Right lobe of liver (tissue), 6 donors: Measurements from ENCODE around the gene NECAP2. TPM values are rescaled to one million over a fixed set of nuclear protein-coding genes. Genes with fewer than 3 reads are reported as not detected.

Experiments
- ATAC-seq, 4 donors: fragments of 200-7000 bp; cut with Tn5 transposase; one replicate each; pipeline ENCODE4 v1.9.1; 2020; ENCODE audit warnings: mild to moderate bottlenecking in 4 of 4, moderate library complexity in 4 of 4
- DNase-seq, 3 donors: peaks; one replicate each; pipeline ENCODE4 v3.0.0-alpha.2; 2020
- H3K27ac ChIP-seq, 3 donors: fragments of 200-600 bp; one replicate each; pipeline ENCODE4 v1.8.0; 2022
- H3K27me3 ChIP-seq, 2 donors: fragments of 200-600 bp; one replicate each; pipeline ENCODE4 v1.8.0; 2022
- H3K36me3 ChIP-seq, 4 donors: fragments of 200-600 bp; sonication (generic) in 1 of 4; one replicate each; pipeline versions ENCODE4 v1.5.1 to v1.8.0; 2017 to 2022; ENCODE audit warnings: control low read depth in 1 of 4
- H3K4me1 ChIP-seq, 4 donors: fragments of 200-600 bp; sonication (generic) in 1 of 4; one replicate each; pipeline versions ENCODE4 v1.5.1 to v1.8.0; 2017 to 2022; ENCODE audit warnings: control low read depth in 1 of 4
- H3K4me3 ChIP-seq, 3 donors: fragments of 200-600 bp; one replicate each; pipeline ENCODE4 v1.8.0; 2022
- H3K9me3 ChIP-seq, 4 donors: fragments of 200-600 bp; sonication (generic) in 1 of 4; one replicate each; pipeline versions ENCODE4 v1.5.1 to v1.8.0; 2017 to 2022; ENCODE audit warnings: control low read depth in 1 of 4
- POLR2A ChIP-seq: fragments of 450-650 bp; IDR thresholded peaks from one replicate; pipeline ENCODE4 v1.6.1; 2017; ENCODE audit warnings: antibody characterized with exemption, mild to moderate bottlenecking
- WGBS: methylation state at CpG from one replicate; pipeline ENCODE4 v1.1.6; 2018; ENCODE audit warnings: low coverage, low lambda C conversion rate; ENCODE audit not compliant: insufficient coverage; ENCODE audit errors: missing lambda C conversion rate; 5-methylcytosine and 5-hydroxymethylcytosine counted together
- intact Hi-C, 2 donors: fragments of 100-400 bp; cut with DNase I; formaldehyde crosslinking; loops; one replicate each; pipeline versions ENCODE4 v1.11.2 to v1.14.1; 2022
- total RNA-seq, 6 experiments: library from RNA; depleted of rRNA in 2 of 6; stranded (reverse); fragments of >200 nt in 2 of 6; fragmentation: NEBNext Ultra II Directional in 3 of 6; extraction: Animal tissue kit (Norgen Biotek cat#: 25700) in 3 of 6; gene quantifications; one replicate each; pipeline versions ENCODE4 v1.1.0 to v1.2.4, GENCODE V29; 2016 to 2023
- TF ChIP-seq, protein P1 (sequence below), 4 donors: fragments of 200-600 bp in 3 of 4; fragments of 450-650 bp in 1 of 4; IDR thresholded peaks; one replicate each; pipeline versions ENCODE4 v1.5.1 to v1.8.0; 2016 to 2022; ENCODE audit warnings: antibody characterized with exemption in 4 of 4, mild to moderate bottlenecking in 2 of 4
- donor health status: DM: no; HTN: yes; CAD: no.
- donor health status: DM: no; HTN: no; CAD: no.
- donor health status: DM: no; HTN: no; CAD: no.
- donor health status: DM: no; HTN: yes; CAD: no.
- donor health status: DM: no; HTN: yes; CAD: no.

Gene NECAP2
- total RNA-seq, 6 experiments from 2014 or later, result 13.9 to 28.3 (median 24.2) TPM

DNA sequence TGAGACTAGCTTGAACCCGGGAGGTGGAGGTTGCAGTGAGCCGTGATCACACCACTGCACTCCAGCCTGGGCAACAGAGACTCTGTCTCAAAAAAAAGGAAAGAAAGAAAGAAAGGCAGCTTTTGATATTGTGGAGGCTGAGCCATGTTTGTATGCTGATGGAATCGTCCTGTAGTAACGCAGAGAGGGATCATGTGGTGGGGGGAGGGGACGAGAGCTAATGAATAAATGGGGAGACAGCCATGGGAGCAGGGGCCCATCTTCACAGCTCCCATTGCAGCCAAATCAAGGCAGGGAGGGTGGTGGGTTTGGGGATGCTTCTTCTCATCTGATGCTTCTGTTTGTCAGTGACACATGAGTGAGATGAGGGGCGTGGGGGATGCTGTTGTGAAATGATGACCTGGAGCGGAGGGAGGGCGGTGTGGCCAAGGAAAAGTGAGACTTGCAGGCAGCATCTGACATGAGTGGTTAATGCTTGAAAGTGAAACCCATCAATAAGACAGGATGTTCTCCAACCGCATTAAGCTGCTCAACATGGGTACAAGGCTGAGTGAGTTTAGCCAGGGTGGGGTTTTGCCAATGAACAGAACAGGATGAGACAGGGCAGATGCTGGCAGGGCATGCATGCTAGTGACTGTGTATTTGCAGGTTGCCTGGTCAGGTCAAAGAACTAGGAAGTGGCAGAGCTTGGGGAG is 20.0 kb upstream of the NECAP2 start:
- Histone ChIP-seq H3K36me3 (no peaks in the 10 kb centered on the region), H3K27me3 (no peaks in the 10 kb centered on the region), H3K9me3 (no peaks in the 10 kb centered on the region), H3K4me1 (peaks cover 0 to 6% (median 0%) of the 10 kb centered on the region in 4 donors), H3K4me3 (no peak overlapping the region), H3K27ac (no peak overlapping the region)
- TF ChIP-seq, protein P1, sequence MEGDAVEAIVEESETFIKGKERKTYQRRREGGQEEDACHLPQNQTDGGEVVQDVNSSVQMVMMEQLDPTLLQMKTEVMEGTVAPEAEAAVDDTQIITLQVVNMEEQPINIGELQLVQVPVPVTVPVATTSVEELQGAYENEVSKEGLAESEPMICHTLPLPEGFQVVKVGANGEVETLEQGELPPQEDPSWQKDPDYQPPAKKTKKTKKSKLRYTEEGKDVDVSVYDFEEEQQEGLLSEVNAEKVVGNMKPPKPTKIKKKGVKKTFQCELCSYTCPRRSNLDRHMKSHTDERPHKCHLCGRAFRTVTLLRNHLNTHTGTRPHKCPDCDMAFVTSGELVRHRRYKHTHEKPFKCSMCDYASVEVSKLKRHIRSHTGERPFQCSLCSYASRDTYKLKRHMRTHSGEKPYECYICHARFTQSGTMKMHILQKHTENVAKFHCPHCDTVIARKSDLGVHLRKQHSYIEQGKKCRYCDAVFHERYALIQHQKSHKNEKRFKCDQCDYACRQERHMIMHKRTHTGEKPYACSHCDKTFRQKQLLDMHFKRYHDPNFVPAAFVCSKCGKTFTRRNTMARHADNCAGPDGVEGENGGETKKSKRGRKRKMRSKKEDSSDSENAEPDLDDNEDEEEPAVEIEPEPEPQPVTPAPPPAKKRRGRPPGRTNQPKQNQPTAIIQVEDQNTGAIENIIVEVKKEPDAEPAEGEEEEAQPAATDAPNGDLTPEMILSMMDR (IDR thresholded peaks at IDR 0.05), result no peak
- TF ChIP-seq POLR2A, result no peak
- no peak for DNase-seq
- ATAC-seq, result peak in 2 of 4 donors; percentile 11 to 18
- intact Hi-C loops, result no loop called here
- 62% methylated on average over 7 of the region's 9 CpGs for WGBS

DNA sequence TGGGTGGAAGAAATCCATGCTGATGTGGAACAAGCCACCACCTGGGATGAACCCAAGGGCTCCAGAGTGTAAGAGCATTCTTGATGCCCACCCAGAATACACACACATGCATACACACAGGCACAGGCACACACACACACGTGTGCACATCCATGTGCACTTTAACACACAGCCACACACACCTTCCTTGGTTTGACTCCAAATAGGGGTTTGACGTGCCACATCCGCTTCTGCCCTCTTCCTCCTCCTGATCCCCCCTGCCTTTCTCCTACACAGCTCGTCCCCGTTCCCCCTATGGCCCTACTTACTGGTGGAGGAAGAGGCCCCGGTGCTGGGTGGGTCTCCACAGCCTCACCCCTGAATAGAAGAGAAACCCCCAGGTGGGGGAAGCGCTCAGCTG is 19.3 kb upstream of the NECAP2 start:
- H3K27me3 ChIP-seq, result no peaks in the 10 kb centered on the region
- TF ChIP-seq POLR2A, result no peak
- TF ChIP-seq, protein P1 (IDR thresholded peaks at IDR 0.05), result no peak

DNA sequence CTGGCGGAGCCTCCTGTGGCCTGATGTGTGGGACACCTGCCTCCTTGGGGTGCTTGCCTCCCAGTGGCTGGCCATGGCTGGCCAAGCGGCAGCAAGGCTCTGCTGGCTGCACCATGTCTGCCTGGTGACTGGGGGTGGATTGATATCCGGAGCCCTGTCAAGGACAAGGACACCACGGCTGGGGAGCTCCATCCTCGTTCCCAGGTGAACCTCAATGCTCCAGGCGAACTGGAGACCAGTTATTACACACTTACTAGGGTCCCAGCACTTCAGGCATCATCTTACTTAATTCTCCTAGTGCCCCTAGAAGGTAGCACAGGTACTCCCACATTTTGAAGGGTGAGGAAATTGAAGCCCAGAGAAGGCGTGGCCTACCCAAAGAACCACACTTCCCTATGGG is 18.5 kb upstream of the NECAP2 start:
- intact Hi-C loops, result no loop called here
- 94% methylated on average over 2 of the region's 7 CpGs for WGBS
- H3K36me3 ChIP-seq, result no peaks in the 10 kb centered on the region
- TF ChIP-seq, protein P1 (IDR thresholded peaks at IDR 0.05), result no peak
- no peak for TF ChIP-seq POLR2A
- ATAC-seq (no peak), DNase-seq (no peak)
- no peaks in the 10 kb centered on the region for H3K9me3 ChIP-seq
- H3K27ac ChIP-seq, result no peak overlapping the region
- no peak overlapping the region for H3K4me3 ChIP-seq
- no peaks in the 10 kb centered on the region for H3K27me3 ChIP-seq
- peaks cover 0 to 11% (median 0%) of the 10 kb centered on the region in 4 donors for H3K4me1 ChIP-seq

More for the DNA sequence above, 19.3 kb upstream of the NECAP2 start:
- intact Hi-C loops, result no loop called here
- Histone ChIP-seq H3K36me3 (no peaks in the 10 kb centered on the region), H3K4me1 (peaks cover 0 to 11% (median 0%) of the 10 kb centered on the region in 4 donors), H3K4me3 (no peak overlapping the region), H3K9me3 (no peaks in the 10 kb centered on the region), H3K27ac (no peak overlapping the region)
- WGBS, result 74% methylated on average over 2 of the region's 7 CpGs
- DNase-seq, result no peak
- ATAC-seq, result no peak

- DNase-seq (no peak), ATAC-seq (peak in 3 of 4 donors; percentile 36 to 90 (median 90))
- H3K4me3 ChIP-seq, result no peak overlapping the region
- peaks cover 0 to 11% (median 0%) of the 10 kb centered on the region in 4 donors for H3K4me1 ChIP-seq
- no peaks in the 10 kb centered on the region for H3K9me3 ChIP-seq
- 68% methylated on average over 6 of the region's 10 CpGs for WGBS
- intact Hi-C loops, result no loop called here
- H3K36me3 ChIP-seq, result no peaks in the 10 kb centered on the region
- H3K27me3 ChIP-seq, result no peaks in the 10 kb centered on the region
- H3K27ac ChIP-seq, result peak overlapping the region in 1 of 3 donors; percentile 19
- TF ChIP-seq, protein P1 (IDR thresholded peaks at IDR 0.05), result no peak
- TF ChIP-seq POLR2A, result no peak
Observed at GRCh38 chr1:16425125-16426025, 15.1 kb upstream of the NECAP2 start.
